Right lobe of liver (tissue), 6 donors: ENCODE measurements around the gene ADAMTS3. TPM values are rescaled to one million over a fixed set of nuclear protein-coding genes. Genes with fewer than 3 reads are reported as not detected.

Experiments used
- ATAC-seq, 4 donors: fragments of 200-7000 bp; cut with Tn5 transposase; one replicate each; pipeline ENCODE4 v1.9.1; 2020; ENCODE audit warnings: mild to moderate bottlenecking in 4 of 4, moderate library complexity in 4 of 4
- DNase-seq, 3 donors: peaks; one replicate each; pipeline ENCODE4 v3.0.0-alpha.2; 2020
- H3K27ac ChIP-seq, 3 donors: fragments of 200-600 bp; one replicate each; pipeline ENCODE4 v1.8.0; 2022
- H3K27me3 ChIP-seq, 2 donors: fragments of 200-600 bp; one replicate each; pipeline ENCODE4 v1.8.0; 2022
- H3K36me3 ChIP-seq, 4 donors: fragments of 200-600 bp; sonication (generic) in 1 of 4; one replicate each; pipeline versions ENCODE4 v1.5.1 to v1.8.0; 2017 to 2022; ENCODE audit warnings: control low read depth in 1 of 4
- H3K4me1 ChIP-seq, 4 donors: fragments of 200-600 bp; sonication (generic) in 1 of 4; one replicate each; pipeline versions ENCODE4 v1.5.1 to v1.8.0; 2017 to 2022; ENCODE audit warnings: control low read depth in 1 of 4
- H3K4me3 ChIP-seq, 3 donors: fragments of 200-600 bp; one replicate each; pipeline ENCODE4 v1.8.0; 2022
- H3K9me3 ChIP-seq, 4 donors: fragments of 200-600 bp; sonication (generic) in 1 of 4; one replicate each; pipeline versions ENCODE4 v1.5.1 to v1.8.0; 2017 to 2022; ENCODE audit warnings: control low read depth in 1 of 4
- POLR2A ChIP-seq: fragments of 450-650 bp; IDR thresholded peaks from one replicate; pipeline ENCODE4 v1.6.1; 2017; ENCODE audit warnings: antibody characterized with exemption, mild to moderate bottlenecking
- WGBS: methylation state at CpG from one replicate; pipeline ENCODE4 v1.1.6; 2018; ENCODE audit warnings: low coverage, low lambda C conversion rate; ENCODE audit not compliant: insufficient coverage; ENCODE audit errors: missing lambda C conversion rate; 5-methylcytosine and 5-hydroxymethylcytosine counted together
- intact Hi-C, 2 donors: fragments of 100-400 bp; cut with DNase I; formaldehyde crosslinking; loops; one replicate each; pipeline versions ENCODE4 v1.11.2 to v1.14.1; 2022
- total RNA-seq, 6 experiments: library from RNA; depleted of rRNA in 2 of 6; stranded (reverse); fragments of >200 nt in 2 of 6; fragmentation: NEBNext Ultra II Directional in 3 of 6; extraction: Animal tissue kit (Norgen Biotek cat#: 25700) in 3 of 6; gene quantifications; one replicate each; pipeline versions ENCODE4 v1.1.0 to v1.2.4, GENCODE V29; 2016 to 2023
- TF ChIP-seq, protein P1 (sequence below), 4 donors: fragments of 200-600 bp in 3 of 4; fragments of 450-650 bp in 1 of 4; IDR thresholded peaks; one replicate each; pipeline versions ENCODE4 v1.5.1 to v1.8.0; 2016 to 2022; ENCODE audit warnings: antibody characterized with exemption in 4 of 4, mild to moderate bottlenecking in 2 of 4
- donor health status: DM: no; HTN: yes; CAD: no.
- donor health status: DM: no; HTN: no; CAD: no.
- donor health status: DM: no; HTN: no; CAD: no.
- donor health status: DM: no; HTN: yes; CAD: no.
- donor health status: DM: no; HTN: yes; CAD: no.

Gene ADAMTS3
- total RNA-seq, 6 experiments from 2014 or later: 0.12 to 0.64 (median 0.42) TPM

DNA sequence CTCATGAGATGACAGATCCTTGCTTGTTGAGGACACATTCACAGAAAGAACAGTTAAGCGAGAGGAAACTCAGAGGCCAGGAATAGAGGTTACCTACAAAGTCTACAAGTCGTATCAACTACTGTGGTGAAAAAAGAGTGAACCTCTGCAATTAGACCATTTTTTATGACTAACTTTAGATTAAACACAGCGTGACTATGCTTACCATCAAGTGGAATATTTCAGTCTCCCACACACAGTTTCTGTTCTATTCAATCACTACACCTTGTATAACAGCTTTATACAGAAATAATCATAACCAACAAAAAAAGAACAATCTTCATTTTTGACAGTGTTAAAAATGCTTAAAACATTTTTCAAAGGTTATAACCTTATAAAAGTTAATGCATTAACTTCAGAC lies 46.6 kb downstream of the ADAMTS3 start:
- no peak for DNase-seq
- TF ChIP-seq, protein P1, sequence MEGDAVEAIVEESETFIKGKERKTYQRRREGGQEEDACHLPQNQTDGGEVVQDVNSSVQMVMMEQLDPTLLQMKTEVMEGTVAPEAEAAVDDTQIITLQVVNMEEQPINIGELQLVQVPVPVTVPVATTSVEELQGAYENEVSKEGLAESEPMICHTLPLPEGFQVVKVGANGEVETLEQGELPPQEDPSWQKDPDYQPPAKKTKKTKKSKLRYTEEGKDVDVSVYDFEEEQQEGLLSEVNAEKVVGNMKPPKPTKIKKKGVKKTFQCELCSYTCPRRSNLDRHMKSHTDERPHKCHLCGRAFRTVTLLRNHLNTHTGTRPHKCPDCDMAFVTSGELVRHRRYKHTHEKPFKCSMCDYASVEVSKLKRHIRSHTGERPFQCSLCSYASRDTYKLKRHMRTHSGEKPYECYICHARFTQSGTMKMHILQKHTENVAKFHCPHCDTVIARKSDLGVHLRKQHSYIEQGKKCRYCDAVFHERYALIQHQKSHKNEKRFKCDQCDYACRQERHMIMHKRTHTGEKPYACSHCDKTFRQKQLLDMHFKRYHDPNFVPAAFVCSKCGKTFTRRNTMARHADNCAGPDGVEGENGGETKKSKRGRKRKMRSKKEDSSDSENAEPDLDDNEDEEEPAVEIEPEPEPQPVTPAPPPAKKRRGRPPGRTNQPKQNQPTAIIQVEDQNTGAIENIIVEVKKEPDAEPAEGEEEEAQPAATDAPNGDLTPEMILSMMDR (IDR thresholded peaks at IDR 0.05): no peak
- TF ChIP-seq POLR2A: no peak
- H3K4me3 ChIP-seq: no peak overlapping the region
- no peaks in the 10 kb centered on the region for H3K36me3 ChIP-seq
- 64% methylated on average over 3 of the region's 3 CpGs for WGBS
- no peaks in the 10 kb centered on the region for H3K4me1 ChIP-seq
- H3K27me3 ChIP-seq: no peaks in the 10 kb centered on the region
- no peaks in the 10 kb centered on the region for H3K9me3 ChIP-seq
- H3K27ac ChIP-seq: no peak overlapping the region
- intact Hi-C loops: no loop called here
- no peak for ATAC-seq

DNA sequence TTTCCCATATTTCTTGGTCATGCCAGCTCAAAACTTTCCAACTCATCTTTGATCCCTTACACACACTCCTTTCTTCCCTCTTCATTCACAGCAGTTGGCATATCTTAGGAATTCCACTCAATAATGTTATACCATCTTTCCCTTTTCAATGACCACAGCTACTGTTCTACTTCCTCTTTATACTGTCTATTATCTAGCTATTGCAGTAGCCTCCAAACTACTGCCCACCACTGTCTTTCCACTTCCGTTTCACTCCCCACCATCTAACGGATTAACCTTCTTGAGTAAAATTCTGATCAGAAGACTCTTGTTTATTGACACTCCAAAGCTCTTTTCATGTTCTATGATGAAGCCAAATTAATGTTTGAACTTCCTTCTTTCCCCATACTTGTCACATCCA lies 55.8 kb downstream of the ADAMTS3 start:
- ATAC-seq (no peak), DNase-seq (no peak)
- Histone ChIP-seq H3K27ac (no peak overlapping the region), H3K9me3 (no peaks in the 10 kb centered on the region), H3K4me3 (no peak overlapping the region), H3K36me3 (no peaks in the 10 kb centered on the region), H3K27me3 (no peaks in the 10 kb centered on the region), H3K4me1 (no peaks in the 10 kb centered on the region)
- WGBS: 69% methylated on average over 2 of the region's 2 CpGs
- intact Hi-C loops: no loop called here
- TF ChIP-seq POLR2A: no peak
- TF ChIP-seq, protein P1 (IDR thresholded peaks at IDR 0.05): no peak

DNA sequence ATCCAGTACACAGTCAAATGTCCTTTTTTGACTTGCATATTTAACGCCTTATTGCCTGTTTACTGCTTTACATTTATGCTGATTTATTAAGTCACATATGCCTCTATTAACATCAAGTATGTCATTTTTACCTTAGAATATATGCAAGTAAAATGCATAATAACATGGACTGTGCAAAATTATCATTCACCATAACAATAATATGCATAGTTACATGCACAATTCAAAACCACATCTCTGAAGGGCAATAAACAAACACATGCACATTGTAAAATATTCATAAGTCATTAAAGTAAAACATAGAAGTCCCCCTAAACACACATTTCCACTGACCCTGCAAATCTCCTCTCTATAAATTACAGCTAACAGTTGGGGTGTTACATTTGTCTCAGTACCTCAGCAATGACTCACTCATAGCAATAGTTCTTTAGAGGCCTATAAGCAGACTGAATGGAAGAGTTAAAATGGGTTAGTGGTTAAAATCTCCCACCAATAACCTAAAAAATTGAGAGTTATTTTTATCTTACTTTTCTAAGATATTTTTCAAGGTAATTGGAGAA lies 61.1 kb downstream of the ADAMTS3 start:
- H3K36me3 ChIP-seq: no peaks in the 10 kb centered on the region
- no peak overlapping the region for H3K27ac ChIP-seq
- intact Hi-C loops: no loop called here
- no peak overlapping the region for H3K4me3 ChIP-seq
- ATAC-seq: no peak
- DNase-seq: no peak
- H3K27me3 ChIP-seq: no peaks in the 10 kb centered on the region
- H3K4me1 ChIP-seq: no peaks in the 10 kb centered on the region
- TF ChIP-seq, protein P1 (IDR thresholded peaks at IDR 0.05): no peak
- TF ChIP-seq POLR2A: no peak
- no peaks in the 10 kb centered on the region for H3K9me3 ChIP-seq
- WGBS: 44% methylated on average over 1 of the region's 1 CpG

DNA sequence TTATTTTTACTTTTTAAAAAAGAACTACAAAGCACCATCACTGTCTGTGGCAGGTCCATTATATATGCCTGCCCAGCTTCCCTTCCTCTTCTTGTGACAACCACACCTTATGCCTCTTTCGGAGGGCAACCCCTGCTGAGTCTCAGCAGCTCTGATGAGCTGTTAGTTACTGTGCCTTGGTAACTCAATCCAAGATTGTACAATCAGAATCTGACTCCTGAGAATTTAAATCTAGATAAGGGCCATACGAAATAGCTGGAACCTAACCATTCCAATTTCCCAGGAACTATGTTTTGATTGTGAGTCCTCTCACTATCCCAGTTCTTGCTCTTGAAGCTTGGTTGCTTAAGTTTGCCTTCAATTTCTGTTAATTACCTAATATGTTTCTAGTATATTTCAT lies 61.9 kb downstream of the ADAMTS3 start:
- H3K27ac ChIP-seq: no peak overlapping the region
- ATAC-seq: no peak
- WGBS: 71% methylated on average over 2 of the region's 2 CpGs
- H3K4me3 ChIP-seq: no peak overlapping the region
- no peaks in the 10 kb centered on the region for H3K4me1 ChIP-seq
- DNase-seq: no peak
- H3K27me3 ChIP-seq: no peaks in the 10 kb centered on the region
- no peak for TF ChIP-seq POLR2A
- TF ChIP-seq, protein P1 (IDR thresholded peaks at IDR 0.05): no peak
- intact Hi-C loops: no loop called here
- H3K9me3 ChIP-seq: no peaks in the 10 kb centered on the region
- no peaks in the 10 kb centered on the region for H3K36me3 ChIP-seq

DNA sequence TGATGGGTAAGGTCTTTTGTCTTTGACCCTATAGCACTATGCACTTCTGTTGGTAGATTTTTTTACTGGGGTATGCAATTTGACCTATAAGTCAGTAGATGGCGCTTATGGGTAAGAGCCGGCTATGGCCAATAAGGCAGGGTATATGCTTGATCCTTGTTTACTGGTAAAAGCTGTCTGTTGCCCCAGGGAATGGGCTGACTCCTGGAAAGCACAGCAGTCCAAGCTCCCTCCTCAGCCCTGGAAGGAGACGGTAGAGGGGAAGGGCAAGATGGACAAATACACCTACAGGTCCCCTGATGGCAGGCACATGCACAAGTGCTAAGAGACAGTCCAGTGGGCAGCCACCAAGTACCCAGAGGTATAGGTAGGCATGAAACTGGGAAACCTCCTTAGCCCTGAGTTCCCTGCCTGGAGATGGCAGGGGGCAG lies 63.7 kb downstream of the ADAMTS3 start:
- H3K27ac ChIP-seq: no peak overlapping the region
- H3K27me3 ChIP-seq: no peaks in the 10 kb centered on the region
- H3K9me3 ChIP-seq: peaks cover 0 to 8% (median 0%) of the 10 kb centered on the region in 4 donors
- 4% methylated on average over 2 of the region's 3 CpGs for WGBS
- H3K4me1 ChIP-seq: no peaks in the 10 kb centered on the region
- intact Hi-C loops: no loop called here
- TF ChIP-seq POLR2A: no peak
- TF ChIP-seq, protein P1 (IDR thresholded peaks at IDR 0.05): peak; percentile 64 to 74 (median 68)
- H3K4me3 ChIP-seq: no peak overlapping the region
- DNase-seq: peak in 1 of 3 donors; percentile 31
- ATAC-seq: peak; percentile 85 to 90 (median 87)
- no peaks in the 10 kb centered on the region for H3K36me3 ChIP-seq
